Stomach (tissue), 9 donors: Measurements from ENCODE around the gene KRT74. TPM values are rescaled to one million over a fixed set of nuclear protein-coding genes. Genes with fewer than 3 reads are reported as not detected.

Experiments
- DNase-seq, 2 donors: peaks; one replicate each; pipeline versions ENCODE4 v3.0.0 to v3.0.0-alpha.2; 2013 to 2019
- H3K27ac ChIP-seq, 5 donors: fragments of 200-600 bp in 4 of 5; sonication (generic) in 4 of 5; one replicate each; pipeline ENCODE4 v1.5.1; 2013 to 2019; ENCODE audit warnings: mild to moderate bottlenecking in 1 of 5, moderate library complexity in 1 of 5
- H3K27me3 ChIP-seq, 3 donors: fragments of 200-600 bp; sonication (generic); one replicate each; pipeline ENCODE4 v1.5.1; 2017 to 2019; ENCODE audit warnings: mixed run types in 1 of 3
- H3K36me3 ChIP-seq, 4 donors: fragments of 200-600 bp; sonication (generic); 1 replicate in 3 of 4; 2 replicates in 1 of 4; pipeline ENCODE4 v1.5.1; 2016 to 2019
- H3K4me1 ChIP-seq, 4 donors: fragments of 200-600 bp; sonication (generic); one replicate each; pipeline ENCODE4 v1.5.1; 2016 to 2019
- H3K4me3 ChIP-seq, 4 donors: fragments of 200-600 bp; sonication (generic) in 3 of 4; one replicate each; pipeline ENCODE4 v1.5.1; 2016 to 2019; ENCODE audit warnings: mild to moderate bottlenecking in 1 of 4
- H3K9me3 ChIP-seq, 4 donors: fragments of 200-600 bp; sonication (generic); one replicate each; pipeline ENCODE4 v1.5.1; 2016 to 2019
- CTCF ChIP-seq, 7 experiments: fragments of 450-650 bp in 4 of 7; fragments of 200-600 bp in 3 of 7; sonication (generic) in 3 of 7; IDR thresholded peaks; one replicate each; pipeline ENCODE4 v1.5.1; 2016 to 2019; ENCODE audit warnings: antibody characterized with exemption in 7 of 7, control low read depth in 2 of 7, mild to moderate bottlenecking in 1 of 7
- EP300 ChIP-seq: sonication (generic); formaldehyde crosslinking; IDR thresholded peaks from one replicate; pipeline ENCODE4 v1.6.1; 2017; ENCODE audit warnings: antibody characterized with exemption
- POLR2A ChIP-seq, 4 donors: fragments of 450-650 bp; IDR thresholded peaks; one replicate each; pipeline ENCODE4 v1.6.1; 2016; ENCODE audit warnings: antibody characterized with exemption in 4 of 4, control low read depth in 2 of 4, mild to moderate bottlenecking in 1 of 4, moderate library complexity in 1 of 4
- POLR2AphosphoS5 ChIP-seq, 3 donors: sonication (generic); formaldehyde crosslinking; IDR thresholded peaks; one replicate each; pipeline ENCODE4 v1.6.1; 2016; ENCODE audit warnings: antibody characterized with exemption in 3 of 3
- WGBS, 5 donors: extraction: QIAGEN DNeasy Blood & Tissue Kit in 3 of 5; methylation state at CpG; one replicate each; pipeline versions ENCODE4 v1.1.5 to v1.1.7; 2013 to 2018; 5-methylcytosine and 5-hydroxymethylcytosine counted together
- intact Hi-C: fragments of 100-400 bp; cut with DNase I; formaldehyde crosslinking; loops from one replicate; pipeline ENCODE4 v1.15.1; 2023; ENCODE audit warnings: low total_unique reads
- polyA plus RNA-seq, 3 donors: library from polyadenylated mRNA; stranded (reverse); fragments of 200-250 nt; gene quantifications; one replicate each; pipeline ENCODE4 v1.2.3, GENCODE V29; 2013
- total RNA-seq, 5 donors: library from RNA; depleted of rRNA; stranded (reverse); fragments of >200 nt; gene quantifications; one replicate each; pipeline versions ENCODE4 v1.1.0 to v1.2.3, GENCODE V29; 2014 to 2016
- donor health status: healthy with polysubstance abuse.
- donor health status: Bipolar disorder and iron deficiency.
- donor health status: healthy.

The KRT74 gene
- total and polyA plus RNA-seq, 8 donors: 0.08 TPM; not detected in 7

DNA sequence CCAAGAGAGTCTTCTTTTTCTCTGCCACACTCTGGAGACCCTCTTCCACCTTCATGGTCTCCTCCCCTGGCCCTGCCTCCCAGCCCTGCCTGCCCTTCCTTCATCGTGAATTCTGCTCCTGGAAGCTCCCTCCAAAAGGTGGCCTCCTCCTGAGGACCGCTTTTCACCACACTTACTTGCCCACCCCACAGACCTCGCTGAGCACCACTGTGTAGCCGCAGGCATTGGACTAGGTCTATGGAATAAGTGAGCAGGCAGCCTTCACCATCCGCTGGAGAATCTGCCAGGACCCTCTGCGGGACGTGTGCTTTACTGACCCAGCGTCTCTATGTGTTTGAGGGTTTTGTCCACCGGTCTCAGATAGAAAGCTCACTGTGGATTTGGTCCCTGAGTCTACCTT lies 43.8 kb downstream of the KRT74 start:
- Histone ChIP-seq H3K27ac (no peak overlapping the region), H3K4me1 (peaks cover 0 to 8% (median 0%) of the 10 kb centered on the region in 4 donors), H3K9me3 (no peaks in the 10 kb centered on the region), H3K4me3 (no peak overlapping the region), H3K36me3 (no peaks in the 10 kb centered on the region), H3K27me3 (no peaks in the 10 kb centered on the region)
- TF ChIP-seq EP300 (no peak), CTCF (IDR thresholded peaks at IDR 0.05) (no peak)
- 93 to 98% (median 96%) methylated on average over 9 of the region's 9 CpGs for WGBS, 5 donors
- no peak for DNase-seq
- intact Hi-C loops: no loop called here

GRCh38 chr12:52529417-52529816 lies 44.2 kb downstream of the KRT74 start:
- Histone ChIP-seq H3K4me3 (no peak overlapping the region), H3K27me3 (no peaks in the 10 kb centered on the region), H3K27ac (no peak overlapping the region), H3K4me1 (peaks cover 0 to 10% (median 0%) of the 10 kb centered on the region in 4 donors), H3K9me3 (no peaks in the 10 kb centered on the region), H3K36me3 (no peaks in the 10 kb centered on the region)
- intact Hi-C loops: no loop called here
- WGBS, 5 donors: 90 to 100% (median 98%) methylated on average over 2 of the region's 2 CpGs
- TF ChIP-seq EP300 (no peak), POLR2AphosphoS5 (IDR thresholded peaks at IDR 0.05) (no peak), POLR2A (IDR thresholded peaks at IDR 0.05) (no peak), CTCF (IDR thresholded peaks at IDR 0.05) (no peak)
- no peak for DNase-seq

- no peak for DNase-seq
- peaks cover 0 to 5% (median 0%) of the 10 kb centered on the region in 4 donors for H3K4me1 ChIP-seq
- no peaks in the 10 kb centered on the region for H3K9me3 ChIP-seq
- no peak overlapping the region for H3K27ac ChIP-seq
- WGBS, 5 donors: 65 to 83% (median 74%) methylated on average over 6 to 8 of the region's 8 CpGs
- no peaks in the 10 kb centered on the region for H3K36me3 ChIP-seq
- no peaks in the 10 kb centered on the region for H3K27me3 ChIP-seq
- TF ChIP-seq EP300 (no peak), CTCF (IDR thresholded peaks at IDR 0.05) (no peak), POLR2AphosphoS5 (IDR thresholded peaks at IDR 0.05) (no peak), POLR2A (IDR thresholded peaks at IDR 0.05) (no peak)
- intact Hi-C loops: no loop called here
- H3K4me3 ChIP-seq: no peak overlapping the region
These were observed 45.0 kb downstream of the KRT74 start for GRCh38 chr12:52528641-52529143.

DNA sequence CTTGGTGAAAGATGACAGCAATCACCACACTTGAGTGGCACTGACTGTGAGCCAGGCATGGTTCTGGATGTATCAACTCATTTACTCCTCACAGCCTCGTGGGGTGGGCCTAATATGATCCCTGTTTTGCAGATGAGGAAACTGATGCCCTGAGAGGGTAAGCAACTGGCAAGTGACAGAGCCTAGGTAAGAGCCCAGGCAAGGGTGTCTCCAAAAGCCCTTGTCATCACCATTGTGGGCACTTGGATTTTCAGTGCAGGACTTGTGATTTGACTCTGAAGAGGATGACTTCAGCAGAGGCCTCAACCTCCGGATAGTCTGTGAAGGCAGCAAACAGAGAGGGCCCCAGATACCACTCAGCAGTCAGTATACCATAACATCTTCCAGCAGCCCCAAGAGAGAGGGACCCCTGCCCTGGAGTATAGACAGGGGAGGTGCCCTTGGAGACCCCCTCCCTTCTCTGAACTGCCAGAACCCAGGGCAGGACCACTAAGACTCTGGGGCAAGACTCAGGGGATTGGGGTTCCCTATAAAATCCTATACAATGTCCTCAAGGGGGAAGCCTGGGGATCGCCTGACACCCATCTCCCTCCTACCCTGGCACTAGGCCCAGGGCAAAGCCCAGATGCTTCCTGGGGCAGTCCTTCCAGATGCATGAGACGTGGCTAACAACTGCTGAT lies 46.4 kb downstream of the KRT74 start:
- no peaks in the 10 kb centered on the region for H3K9me3 ChIP-seq
- no peak for TF ChIP-seq EP300
- no peak for TF ChIP-seq CTCF (IDR thresholded peaks at IDR 0.05)
- TF ChIP-seq POLR2AphosphoS5 (IDR thresholded peaks at IDR 0.05): no peak
- no peak for TF ChIP-seq POLR2A (IDR thresholded peaks at IDR 0.05)
- DNase-seq: no peak
- intact Hi-C loops: no loop called here
- 54 to 79% (median 70%) methylated on average over 2 to 4 of the region's 4 CpGs for WGBS, 5 donors
- peaks cover 0 to 9% (median 0%) of the 10 kb centered on the region in 4 donors for H3K4me1 ChIP-seq
- peaks cover 0 to 10% (median 0%) of the 10 kb centered on the region in 3 donors for H3K27me3 ChIP-seq
- no peaks in the 10 kb centered on the region for H3K36me3 ChIP-seq
- no peak overlapping the region for H3K27ac ChIP-seq
- no peak overlapping the region for H3K4me3 ChIP-seq
